IPS-NIHi11 (cell line): ENCODE results near the gene C10orf67.

Experiments
- DNase-seq: peaks from one replicate; pipeline ENCODE4 v3.0.0; 2012; ENCODE audit warnings: mixed read lengths, low spot score

Gene C10orf67

GRCh38 chr10:23196915-23197314 lies 147.7 kb downstream of the C10orf67 start:
- DNase-seq = no peak

- DNase-seq = no peak
Observed at GRCh38 chr10:23195846-23196600, 148.6 kb downstream of the C10orf67 start.

- DNase-seq = peak; percentile 39
Observed at GRCh38 chr10:23194966-23195845, 149.4 kb downstream of the C10orf67 start.

GRCh38 chr10:23194471-23194965 lies 150.1 kb downstream of the C10orf67 start:
- no peak for DNase-seq

GRCh38 chr10:23193435-23194074 lies 151.0 kb downstream of the C10orf67 start:
- no peak for DNase-seq

- peak; percentile 70 for DNase-seq
Observed at GRCh38 chr10:23192712-23193434, 151.7 kb downstream of the C10orf67 start.

GRCh38 chr10:23191764-23192711 lies 152.6 kb downstream of the C10orf67 start, which contains the start of gene PTF1A:
PTF1A (plus strand) TSS chr10:23192312; CDS start chr10:23192531, 219 bp downstream.
- peak; percentile 46 for DNase-seq

- no peak for DNase-seq
Observed at GRCh38 chr10:23190872-23191763, 153.5 kb downstream of the C10orf67 start.

- DNase-seq = no peak
Observed at GRCh38 chr10:23189024-23189423, 155.6 kb downstream of the C10orf67 start.

- DNase-seq = no peak
Observed at GRCh38 chr10:23187155-23187554, 157.4 kb downstream of the C10orf67 start.

GRCh38 chr10:23186697-23187096 lies 157.9 kb downstream of the C10orf67 start:
- no peak for DNase-seq

GRCh38 chr10:23186178-23186577 lies 158.4 kb downstream of the C10orf67 start:
- DNase-seq = no peak

GRCh38 chr10:23174977-23175512 lies 169.6 kb downstream of the C10orf67 start:
- no peak for DNase-seq

GRCh38 chr10:23174074-23174976 lies 170.3 kb downstream of the C10orf67 start:
- DNase-seq = peak; percentile 31

GRCh38 chr10:23173214-23174073 lies 171.2 kb downstream of the C10orf67 start:
- peak; percentile 71 for DNase-seq

GRCh38 chr10:23172429-23173213 lies 172.0 kb downstream of the C10orf67 start:
- DNase-seq = peak; percentile 30
